Stimulated activated CD8-positive, alpha-beta memory T cell treated with anti-CD3 and anti-CD28 coated beads, Interleukin-7, amount 100 ng/mL, for 4 hours (primary cell): Measurements from ENCODE around the gene SLC39A8.
"Not testable (repeated sequence)": the region's sequence is repeated elsewhere in the genome, so short reads cannot be mapped to it uniquely, and the experiment has no call there.

ENCODE experiments used
- DNase-seq, 2 donors: peaks; one replicate each; pipeline ENCODE4 v3.0.0-alpha.2; 2020; ENCODE audit warnings: low read depth in 2 of 2

SLC39A8 gene

GRCh38 chr4:102299354-102300107 lies 45.8 kb downstream of the SLC39A8 start:
- no peak for DNase-seq

- no peak for DNase-seq
Measured at GRCh38 chr4:102298716-102299115, 46.6 kb downstream of the SLC39A8 start.

GRCh38 chr4:102295153-102295862 lies 50.0 kb downstream of the SLC39A8 start:
- DNase-seq = no peak

GRCh38 chr4:102288497-102288896 lies 56.8 kb downstream of the SLC39A8 start:
- no peak for DNase-seq

GRCh38 chr4:102285831-102286230 lies 59.5 kb downstream of the SLC39A8 start:
- no peak for DNase-seq

- DNase-seq = no peak
Measured at GRCh38 chr4:102281171-102281839, 64.0 kb downstream of the SLC39A8 start.

- not testable (repeated sequence) for DNase-seq
Measured at GRCh38 chr4:102273317-102273716, 72.0 kb downstream of the SLC39A8 start.

GRCh38 chr4:102272318-102272717 lies 73.0 kb downstream of the SLC39A8 start:
- DNase-seq = no peak

- no peak for DNase-seq
Measured at GRCh38 chr4:102268355-102268754, 76.9 kb downstream of the SLC39A8 start.

- no peak for DNase-seq
Measured at GRCh38 chr4:102263024-102263787, 82.1 kb downstream of the SLC39A8 start.

GRCh38 chr4:102259702-102260101 lies 85.6 kb downstream of the SLC39A8 start:
- no peak for DNase-seq

GRCh38 chr4:102259081-102259480 lies 86.2 kb downstream of the SLC39A8 start:
- DNase-seq = no peak

GRCh38 chr4:102256321-102256720 lies 89.0 kb downstream of the SLC39A8 start:
- no peak for DNase-seq

- no peak for DNase-seq
Measured at GRCh38 chr4:102253860-102254259, 91.4 kb downstream of the SLC39A8 start.

GRCh38 chr4:102252171-102252570 lies 93.1 kb downstream of the SLC39A8 start:
- DNase-seq = no peak

- DNase-seq = no peak
Measured at GRCh38 chr4:102250341-102250740, 94.9 kb downstream of the SLC39A8 start.

- DNase-seq = no peak
Measured at GRCh38 chr4:102247041-102247440, 98.2 kb downstream of the SLC39A8 start.

- DNase-seq = no peak
Measured at GRCh38 chr4:102246416-102246815, 98.9 kb downstream of the SLC39A8 start.

- no peak for DNase-seq
Measured at GRCh38 chr4:102244878-102245535, 100.3 kb downstream of the SLC39A8 start.

GRCh38 chr4:102243296-102243695 lies 102.0 kb downstream of the SLC39A8 start:
- not testable (repeated sequence) for DNase-seq

GRCh38 chr4:102234243-102234838 lies 110.9 kb downstream of the SLC39A8 start:
- no peak for DNase-seq
